HepG2 (cell line): ENCODE measurements around the gene RECQL5. TPM values are rescaled to one million over a fixed set of nuclear protein-coding genes. Genes with fewer than 3 reads are reported as not detected.

Experiments
- ATAC-seq: fragments of 200-7000 bp; cut with Tn5 transposase; 3 replicates; pipeline ENCODE4 v1.9.1; 2020; ENCODE audit warnings: mild to moderate bottlenecking, moderate library complexity
- BruUV-seq: library from RNA; stranded (reverse); fragments of 400-500 nt; replicated peaks from 2 replicates; lab custom pipeline; 2021; lab: Mats Ljungman, UMichigan
- CTCF ChIA-PET: fragments of 300-600 bp; formaldehyde crosslinking; extraction: SDS; loops from one replicate; lab custom pipeline; 2021; ENCODE audit warnings: low total read pairs, inconsistent platforms, low intra/inter-chr PET ratio; lab: Yijun Ruan, JAX
- POLR2A ChIA-PET: fragments of 350-600 bp; sonication (Branson Sonifier 250); formaldehyde crosslinking; loops from one replicate; lab custom pipeline; 2020; ENCODE audit warnings: antibody characterized with exemption, inconsistent platforms; lab: Yijun Ruan, JAX
- DNase-seq: peaks from one replicate; pipeline ENCODE4 v3.0.0-alpha.2; 2015; ENCODE audit warnings: low spot score
- FAIRE-seq: peaks from 3 replicates; lab custom pipeline; 2011; peaks lifted over from hg19 to GRCh38; lab: Jason Lieb, UNC
- H2AFZ ChIP-seq: one replicate; pipeline ENCODE4 v1.6.1; 2011; ENCODE audit warnings: low read length, inconsistent platforms
- H3K27ac ChIP-seq: fragments of 300-600 bp; 3 replicates; pipeline ENCODE4 v1.8.0; 2011; ENCODE audit warnings: mixed run types, mild to moderate bottlenecking, mixed read lengths, low read length, inconsistent platforms; ENCODE audit not compliant: insufficient read depth; ENCODE audit errors: extremely low read length
- H3K27me3 ChIP-seq, 2 experiments: fragments of 200-600 bp in 1 of 2; 2 replicates in 1 of 2; 3 replicates in 1 of 2; pipeline versions ENCODE4 v1.6.0 to v1.8.0; 2011; ENCODE audit warnings: low read length in 2 of 2, mild to moderate bottlenecking in 2 of 2, moderate library complexity in 2 of 2, inconsistent platforms in 1 of 2; ENCODE audit not compliant: insufficient read depth in 2 of 2, control insufficient read depth in 1 of 2
- H3K36me3 ChIP-seq, 2 experiments: fragments of 200-600 bp in 1 of 2; replicated peaks in 1 of 2; 2 replicates in 1 of 2; 3 replicates in 1 of 2; pipeline versions ENCODE4 v1.5.1 to v1.8.0; 2011; ENCODE audit warnings: low read length in 2 of 2, inconsistent platforms in 1 of 2; ENCODE audit not compliant: insufficient read depth in 2 of 2, control insufficient read depth in 1 of 2
- H3K4me1 ChIP-seq: 2 replicates; pipeline ENCODE4 v1.5.1; 2012; ENCODE audit warnings: low read length, inconsistent platforms; ENCODE audit not compliant: insufficient read depth
- H3K4me2 ChIP-seq: 2 replicates; pipeline ENCODE4 v1.6.0; 2011; ENCODE audit warnings: low read depth, low read length, inconsistent platforms
- H3K4me3 ChIP-seq, 3 experiments: fragments of 200-600 bp in 1 of 3; sonication (generic), shearing (Covaris generic) in 1 of 3; replicated peaks in 1 of 3; 2 replicates each; pipeline ENCODE4 v1.5.1; 2011 to 2016; ENCODE audit warnings: low read length in 3 of 3, inconsistent platforms in 2 of 3, low read depth in 2 of 3, mild to moderate bottlenecking in 2 of 3, control low read depth in 1 of 3, mixed read lengths in 1 of 3; ENCODE audit not compliant: insufficient read depth in 1 of 3
- H3K79me2 ChIP-seq: one replicate; pipeline ENCODE4 v1.6.1; 2011; ENCODE audit warnings: low read length, inconsistent platforms; ENCODE audit not compliant: insufficient read depth
- H3K9ac ChIP-seq: 2 replicates; pipeline ENCODE4 v1.6.0; 2011; ENCODE audit warnings: mild to moderate bottlenecking, low read depth, low read length, inconsistent platforms; ENCODE audit not compliant: insufficient read depth
- H3K9me3 ChIP-seq: 2 replicates; pipeline ENCODE4 v1.5.1; 2012; ENCODE audit warnings: mild to moderate bottlenecking, low read length
- H4K20me1 ChIP-seq: 2 replicates; pipeline ENCODE4 v1.6.0; 2011; ENCODE audit warnings: inconsistent platforms, mild to moderate bottlenecking, low read length, moderate library complexity; ENCODE audit not compliant: insufficient read depth
- E2F5 ChIP-seq: sonication (generic); formaldehyde crosslinking; conservative IDR thresholded peaks from 2 replicates; pipeline ENCODE4 v1.4.0; 2020; ENCODE audit warnings: missing genetic modification reagents
- LRRFIP1 ChIP-seq: sonication (generic); formaldehyde crosslinking; conservative IDR thresholded peaks from 2 replicates; pipeline ENCODE4 v1.4.0; 2020; ENCODE audit warnings: missing genetic modification reagents
- PPARG ChIP-seq: conservative IDR thresholded peaks from 2 replicates; pipeline ENCODE4 v1.6.1; 2016; ENCODE audit warnings: missing biosample characterization, missing genetic modification reagents
- WGBS: methylation state at CpG from one replicate; pipeline ENCODE4 v1.1.6; 2017; ENCODE audit warnings: low lambda C conversion rate; 5-methylcytosine and 5-hydroxymethylcytosine counted together
- in situ Hi-C: cut with HindIII; loops from 2 replicates; pipeline ENCODE4 v1.10.0; 2017; ENCODE audit warnings: low pct_unique_long_range_greater_than_20kb; ENCODE audit not compliant: extremely low pct_ligation_motif_present
- intact Hi-C: fragments of 100-400 bp; cut with micrococcal nuclease; formaldehyde crosslinking; loops from one replicate; pipeline ENCODE4 v1.10.0; 2022; ENCODE audit not compliant: unreplicated experiment
- polyA plus RNA-seq, 8 experiments: library from polyadenylated mRNA; depleted of rRNA in 3 of 8; stranded (reverse) in 7 of 8; unstranded in 1 of 8; fragments of >200 nt; fragmentation: Illumina TruSeq in 4 of 8; extraction: Trizol in 4 of 8; gene quantifications; 2 replicates each; pipeline versions ENCODE4 v1.2.1 to v1.2.3, GENCODE V29; 2011 to 2016; ENCODE audit warnings: low read depth in 4 of 8, missing spikeins in 1 of 8, mixed read lengths in 1 of 8; ENCODE audit not compliant: insufficient read depth in 1 of 8
- total RNA-seq, 5 experiments: library from RNA; depleted of rRNA; stranded (reverse); fragments of >200 nt; fragmentation: Illumina TruSeq; extraction: Trizol; gene quantifications; 2 replicates each; pipeline ENCODE4 v1.2.3, GENCODE V29; 2016; ENCODE audit warnings: low read depth in 1 of 5

RECQL5 gene
- total and polyA plus RNA-seq, 2 of the 13 experiments (the other 11 are each of a cell fraction or from before 2014, with no cell fraction given), result 27.7 to 32.0 TPM

- FAIRE-seq (no peak), ATAC-seq (no peak), DNase-seq (no peak)
- intact Hi-C loops (loop anchor here (5.0 kb wide), 1 partner anchor 140 kb away; no protein-coding TSS in a partner anchor), in situ Hi-C loops (loop anchor here (10.0 kb wide), 1 partner anchor 143 kb away; no protein-coding TSS in a partner anchor)
- ChIA-PET POLR2A (interaction anchor here (0.7 to 3.3 kb wide), 11 partner anchors 9 to 532 kb away, joined by 3 to 40 read pairs (median 6); partner anchors contain the start of genes ITGB4, SMIM5 and TMEM94), CTCF (no interaction called here)
- Histone ChIP-seq H3K4me2 (no peak overlapping the region), H3K27me3 (no peaks in the 10 kb centered on the region; a peak in 1 of 5 replicates), H4K20me1 (no peaks in the 10 kb centered on the region), H3K79me2 (no peaks in the 10 kb centered on the region), H3K9ac (no peak overlapping the region), H3K9me3 (no peaks in the 10 kb centered on the region), H3K27ac (no peak overlapping the region), H3K4me1 (peaks cover 49% of the 10 kb centered on the region), H3K36me3 (no peaks in the 10 kb centered on the region), H2AFZ (no peak overlapping the region), H3K4me3 (no peak overlapping the region)
- TF ChIP-seq LRRFIP1 (CRISPR knock-in tag) (no peak), E2F5 (CRISPR knock-in tag) (no peak), PPARG (CRISPR knock-in tag) (no peak)
- 59% methylated on average over 20 of the region's 20 CpGs for WGBS
- no TSS peak for BruUV-seq
Measured at GRCh38 chr17:75611851-75612429, 55.0 kb downstream of the RECQL5 start.
